NCI-H2227 treated with DMSO at 0.1 percent for 48 hours (cell line): Measurements from ENCODE around the gene KCNJ4.
A peak's percentile ranks its signal among the peaks of the same experiment; 100 is the strongest.

Source experiments
- DNase-seq: peaks from one replicate; lab custom pipeline; 2025; lab: John Stamatoyannopoulos, UW

The KCNJ4 gene

DNA sequence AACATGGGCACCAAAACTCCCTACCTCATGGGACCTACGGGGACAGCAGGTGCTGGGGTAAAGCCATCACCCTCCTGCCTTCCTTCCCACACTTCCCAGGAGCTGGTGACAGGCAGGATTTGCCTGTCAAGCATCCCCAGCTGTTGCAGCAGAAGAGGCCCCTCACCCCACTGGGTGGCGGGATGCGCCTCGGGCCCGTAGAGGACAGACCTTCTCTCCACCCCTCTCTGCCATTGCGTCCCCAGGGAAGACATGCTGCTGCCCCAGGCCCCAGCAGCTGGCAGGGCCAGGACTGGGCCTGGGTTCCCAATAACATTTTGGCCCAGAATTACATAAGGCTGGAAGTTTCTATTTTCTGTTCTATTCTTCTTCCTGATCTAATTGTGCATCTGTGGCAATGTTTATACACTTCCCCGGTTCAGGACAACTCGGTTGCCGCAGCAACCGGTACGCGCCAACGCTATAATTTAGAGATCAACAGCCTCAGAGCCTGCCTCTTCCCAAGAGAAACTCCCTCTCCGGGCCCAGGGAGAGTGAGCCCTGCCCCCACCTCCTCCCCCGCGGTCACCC lies 25.4 kb downstream of the KCNJ4 start:
- DNase-seq: peak; percentile 64

DNA sequence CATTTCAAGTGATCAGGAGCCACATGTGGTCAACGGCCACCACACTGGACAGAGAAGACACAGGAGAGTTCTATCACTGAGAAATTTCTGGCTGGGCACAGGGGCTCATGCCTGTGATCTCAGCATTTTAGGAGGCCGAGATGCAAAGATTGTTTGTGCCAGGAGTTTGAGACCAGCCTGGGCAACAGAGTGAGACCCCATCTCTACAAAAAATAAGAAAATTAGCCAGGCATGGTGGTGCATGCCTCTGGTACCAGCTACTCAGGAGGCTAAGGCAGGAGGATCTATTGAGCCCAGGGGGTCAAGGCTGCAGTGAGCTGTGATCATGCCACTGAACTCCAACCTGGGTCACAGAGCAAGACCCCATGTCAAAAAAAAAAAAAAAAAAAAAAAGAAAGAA lies 26.3 kb downstream of the KCNJ4 start:
- no peak for DNase-seq

DNA sequence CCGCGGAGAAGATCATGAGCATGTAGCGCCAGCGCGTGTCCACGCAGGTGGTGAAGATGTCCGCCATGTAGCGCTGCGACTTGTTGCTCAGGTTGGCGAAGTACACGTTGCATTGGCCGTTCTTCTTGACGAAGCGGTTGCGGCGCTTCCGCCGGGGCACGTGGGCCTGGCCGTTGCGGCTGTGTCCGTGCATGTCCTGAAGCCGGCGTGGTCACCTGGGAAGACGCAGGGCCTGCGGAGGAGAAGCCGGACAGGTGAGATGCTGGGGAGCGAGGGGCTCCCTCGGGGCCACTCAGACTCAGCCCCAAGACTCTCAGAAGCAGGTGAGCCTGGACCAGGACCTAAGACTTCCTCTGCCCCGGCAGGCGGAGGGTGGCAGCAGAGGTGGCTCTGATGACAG lies 27.1 kb downstream of the KCNJ4 start:
- no peak for DNase-seq

DNA sequence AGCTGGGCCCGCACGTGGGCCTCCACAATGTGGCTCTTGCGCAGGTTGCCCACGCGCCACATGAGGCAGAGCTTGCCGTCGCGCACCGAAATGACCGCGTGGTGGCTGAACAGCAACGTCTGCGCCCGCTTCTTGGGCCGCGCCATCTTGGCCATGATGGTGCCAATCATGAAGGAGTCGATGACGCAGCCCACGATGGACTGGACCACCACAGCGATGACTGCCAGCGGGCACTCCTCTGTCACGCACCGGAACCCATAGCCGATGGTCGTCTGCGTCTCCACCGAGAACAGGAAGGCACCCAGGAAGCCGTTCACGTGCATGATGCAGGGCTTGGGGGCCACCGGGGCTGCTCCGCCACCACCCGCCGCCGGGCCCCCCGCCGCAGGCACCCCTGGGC lies 27.5 kb downstream of the KCNJ4 start:
- DNase-seq: no peak

DNA sequence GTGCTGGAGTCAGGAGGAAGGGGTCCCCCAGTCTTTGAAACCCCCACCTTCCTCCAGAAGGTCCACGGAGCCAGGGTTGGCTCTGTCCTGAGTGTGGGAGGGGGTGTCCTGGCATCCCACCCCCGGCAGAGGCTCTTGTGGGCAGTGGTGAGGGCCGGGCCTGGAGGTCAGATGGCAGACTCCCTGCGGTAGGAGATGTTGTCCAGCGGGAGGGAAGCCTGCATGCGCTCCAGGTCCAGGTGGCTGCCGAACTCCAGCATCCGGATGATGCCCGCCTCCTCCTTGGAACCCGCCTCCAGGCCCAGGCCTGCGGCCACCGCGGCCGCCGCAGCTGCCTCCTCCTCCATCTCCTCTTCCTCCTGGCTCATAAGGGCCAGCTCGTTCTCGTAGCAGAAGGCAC lies 28.4 kb downstream of the KCNJ4 start:
- DNase-seq: no peak

DNA sequence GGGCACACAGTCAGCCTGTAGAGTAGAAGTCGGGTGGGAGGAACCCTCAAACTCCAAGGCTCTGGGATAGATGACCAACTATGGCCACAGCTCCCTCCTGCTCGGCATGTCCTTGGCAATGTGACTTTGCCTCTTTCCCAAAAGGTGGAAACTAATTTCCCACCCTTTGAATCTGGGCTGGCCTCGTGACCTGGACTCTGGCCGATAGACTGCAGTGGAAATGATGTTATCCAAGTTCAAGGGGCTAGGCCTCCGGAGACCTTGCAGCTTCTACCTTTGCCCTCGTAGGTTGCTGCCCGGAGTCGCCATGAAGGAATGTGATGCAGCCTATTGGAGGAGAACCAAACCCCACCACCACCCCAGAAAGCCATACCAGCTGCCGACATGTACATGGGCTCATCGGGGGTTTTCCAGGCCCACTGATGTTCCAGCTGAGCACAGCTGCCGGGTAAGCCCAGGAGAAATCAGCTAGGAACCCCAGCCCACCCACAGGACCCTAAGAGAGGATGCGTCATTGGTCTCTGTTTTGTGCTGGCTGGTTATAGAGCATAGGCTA lies 30.4 kb downstream of the KCNJ4 start:
- DNase-seq: no peak

DNA sequence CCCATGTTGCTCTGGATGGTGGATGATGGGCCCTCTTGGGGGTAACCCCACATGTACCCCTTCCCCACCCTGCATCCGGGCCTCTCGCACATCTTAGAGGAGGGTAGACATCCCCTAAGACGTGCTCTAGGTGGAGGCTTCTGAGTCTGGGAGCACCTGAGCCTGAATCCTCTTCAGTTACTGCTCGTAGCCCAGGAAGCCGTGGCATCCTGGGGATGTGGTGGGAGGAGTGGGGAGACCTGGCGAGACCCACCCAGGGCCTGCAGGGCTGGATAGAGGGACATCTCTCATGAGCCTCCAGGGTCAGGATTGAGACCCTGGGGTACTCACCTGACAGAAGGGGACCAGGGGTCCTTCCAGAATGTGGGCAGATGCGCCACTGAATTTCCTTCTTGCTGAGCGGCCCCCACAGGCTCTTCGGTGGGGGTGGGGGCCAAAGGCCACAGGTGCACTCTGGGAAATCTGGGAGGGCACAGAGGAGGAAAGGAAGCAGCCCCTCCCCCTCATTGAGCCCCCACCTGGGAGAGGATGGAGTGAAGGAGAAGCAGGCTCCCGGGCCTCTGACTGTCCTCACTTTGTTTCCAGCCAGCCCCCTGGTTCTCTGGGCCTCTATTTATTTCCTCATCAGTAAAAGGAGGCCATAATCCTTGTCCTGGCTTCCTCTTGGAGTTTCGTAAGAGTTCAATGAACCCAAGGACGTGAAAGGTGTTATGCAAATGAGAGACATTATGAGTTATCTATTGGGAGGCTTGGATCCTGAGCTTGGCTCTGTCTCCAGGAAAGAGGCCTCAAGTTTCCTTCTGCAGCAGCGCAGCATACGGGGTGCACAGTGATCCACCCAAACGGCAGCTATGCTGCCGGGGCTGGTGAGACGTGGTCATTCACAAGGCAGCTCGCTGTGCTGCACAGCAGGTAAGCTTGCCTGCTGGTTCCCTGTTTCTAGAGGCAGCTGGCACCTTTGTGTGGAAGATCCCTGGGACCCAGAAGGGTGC lies 31.2 kb downstream of the KCNJ4 start:
- no peak for DNase-seq

DNA sequence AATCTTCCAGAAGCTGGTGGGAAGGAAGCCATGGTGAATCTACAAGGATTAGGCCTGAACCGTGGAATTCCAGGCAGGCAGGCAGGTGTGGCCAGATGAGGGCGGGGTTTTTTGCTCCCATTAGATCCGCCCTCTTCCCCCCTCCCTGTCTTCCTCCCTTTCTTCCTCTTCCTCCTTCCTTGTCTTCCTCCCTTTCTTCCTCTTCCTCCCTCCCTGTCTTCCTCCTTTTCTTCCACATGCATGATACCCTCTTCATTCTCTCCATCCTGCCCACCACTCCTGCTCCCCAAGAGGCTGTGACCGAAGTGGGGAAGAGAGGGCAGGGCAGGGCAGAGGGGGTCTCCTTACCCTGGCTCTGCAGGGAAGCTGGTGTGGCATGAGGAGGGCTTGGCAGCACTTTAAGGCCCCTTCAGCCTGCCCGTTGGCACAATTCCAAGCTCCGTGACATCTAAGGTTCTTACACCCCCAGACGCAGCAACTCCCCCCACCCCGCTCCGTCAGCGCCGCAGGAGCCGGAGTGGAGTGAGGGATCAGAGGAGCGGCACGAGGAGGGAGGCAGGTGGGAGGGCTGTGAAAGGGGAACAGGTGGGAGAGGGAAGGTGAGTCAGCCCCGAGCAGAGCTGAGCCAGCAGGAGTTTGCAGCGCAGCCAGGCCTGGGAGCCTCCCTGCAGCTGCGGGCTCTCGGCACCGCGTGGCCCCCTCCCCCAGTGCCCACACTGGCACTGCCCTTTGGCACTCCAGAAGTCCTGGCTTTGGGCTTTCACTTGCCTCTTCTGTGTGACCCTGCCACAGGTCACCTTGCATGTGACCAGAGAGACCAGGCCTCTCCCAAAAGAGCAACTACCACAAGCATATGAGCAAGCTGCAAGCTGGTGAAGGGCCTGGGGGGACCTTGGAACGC lies 32.1 kb downstream of the KCNJ4 start:
- no peak for DNase-seq

DNA sequence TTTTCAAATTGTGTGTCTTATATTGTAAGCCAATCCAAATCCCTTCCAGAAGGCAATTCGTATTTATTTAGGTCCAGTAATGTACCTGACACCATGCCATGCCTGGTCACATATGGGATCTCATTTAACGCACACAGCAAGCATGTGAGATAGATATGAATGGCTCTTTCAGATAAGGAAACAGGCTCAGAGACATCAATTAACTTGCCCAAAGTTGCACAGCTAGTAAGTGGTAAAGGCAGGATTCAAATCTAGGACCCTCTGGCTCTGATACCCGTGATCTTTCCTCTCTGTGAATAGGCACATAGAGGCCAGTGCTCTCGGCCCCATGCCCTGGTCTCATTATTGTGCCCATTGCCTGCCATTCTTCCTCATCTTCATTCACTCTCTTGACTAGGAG lies 34.3 kb downstream of the KCNJ4 start:
- no peak for DNase-seq

DNA sequence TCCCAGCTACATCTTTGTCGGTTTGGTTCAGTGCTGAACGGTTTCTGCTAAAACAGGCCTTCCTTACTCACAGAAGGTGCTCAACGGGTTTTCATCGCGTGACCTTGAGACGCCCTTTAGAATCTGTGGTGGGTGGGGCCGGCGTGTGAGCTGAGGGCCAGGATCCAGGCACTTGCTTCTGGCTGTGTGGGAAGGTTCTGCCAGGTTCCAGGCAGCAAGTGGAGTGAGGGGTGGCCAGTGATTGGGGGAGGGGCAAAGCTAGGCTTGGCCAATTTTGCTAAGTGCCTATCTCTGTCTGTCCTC lies 35.2 kb downstream of the KCNJ4 start:
- DNase-seq: no peak

DNA sequence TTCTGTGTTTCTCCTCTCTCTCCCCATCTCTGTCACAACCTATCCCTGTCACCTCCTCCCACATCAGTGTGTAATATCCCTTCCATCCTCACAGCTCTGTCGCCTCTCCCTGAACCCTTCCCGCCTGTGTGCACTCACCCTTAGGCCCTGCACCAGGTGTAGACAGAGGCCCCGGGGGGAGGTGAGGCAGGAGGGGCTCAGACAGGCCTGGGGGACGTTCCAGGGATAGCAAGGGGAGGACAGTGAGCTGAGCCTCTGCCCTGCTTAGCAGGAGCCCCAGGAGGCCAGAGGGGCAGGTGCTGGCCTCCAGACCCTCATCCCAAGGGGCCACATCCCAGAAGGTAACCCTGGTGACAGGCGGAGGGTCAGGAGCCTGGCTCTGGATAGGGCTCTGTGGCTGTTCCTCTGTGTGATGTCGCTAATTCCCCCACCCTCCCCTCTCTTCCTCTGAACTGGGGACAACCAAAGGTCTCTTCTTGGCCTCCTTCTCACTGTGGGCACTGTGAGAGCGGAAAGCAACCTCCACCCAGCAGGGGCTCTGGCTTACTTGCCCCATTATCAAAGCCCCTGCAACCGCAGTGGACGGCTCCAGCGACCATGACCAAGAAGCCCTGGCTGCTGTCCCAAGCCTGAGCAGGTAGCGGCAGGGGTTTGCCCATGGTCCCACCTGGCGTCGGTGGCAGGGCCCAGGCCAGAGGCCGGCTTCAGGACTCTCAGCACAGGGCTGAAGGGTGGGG lies 35.7 kb downstream of the KCNJ4 start:
- DNase-seq: no peak

DNA sequence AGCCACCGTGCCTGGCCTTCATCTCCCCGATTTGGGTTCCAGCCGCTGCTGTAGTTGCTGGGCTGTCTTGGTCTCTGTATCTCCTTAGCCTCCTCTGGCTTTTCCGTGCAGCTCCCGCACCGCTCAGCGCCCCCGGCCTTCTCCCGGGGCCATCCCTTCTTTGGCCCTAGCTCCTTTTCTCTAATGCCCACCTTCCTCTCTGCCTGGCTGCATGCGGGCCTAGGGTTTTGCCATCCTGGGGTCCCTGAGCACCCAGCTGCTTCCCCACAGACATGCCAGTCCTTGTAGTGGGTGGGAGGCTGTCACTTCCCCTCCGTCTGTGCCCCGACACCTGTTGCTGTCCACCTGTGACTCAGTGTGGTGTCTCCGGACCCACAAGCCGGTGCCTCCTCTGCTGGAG lies 36.4 kb downstream of the KCNJ4 start:
- DNase-seq: no peak

DNA sequence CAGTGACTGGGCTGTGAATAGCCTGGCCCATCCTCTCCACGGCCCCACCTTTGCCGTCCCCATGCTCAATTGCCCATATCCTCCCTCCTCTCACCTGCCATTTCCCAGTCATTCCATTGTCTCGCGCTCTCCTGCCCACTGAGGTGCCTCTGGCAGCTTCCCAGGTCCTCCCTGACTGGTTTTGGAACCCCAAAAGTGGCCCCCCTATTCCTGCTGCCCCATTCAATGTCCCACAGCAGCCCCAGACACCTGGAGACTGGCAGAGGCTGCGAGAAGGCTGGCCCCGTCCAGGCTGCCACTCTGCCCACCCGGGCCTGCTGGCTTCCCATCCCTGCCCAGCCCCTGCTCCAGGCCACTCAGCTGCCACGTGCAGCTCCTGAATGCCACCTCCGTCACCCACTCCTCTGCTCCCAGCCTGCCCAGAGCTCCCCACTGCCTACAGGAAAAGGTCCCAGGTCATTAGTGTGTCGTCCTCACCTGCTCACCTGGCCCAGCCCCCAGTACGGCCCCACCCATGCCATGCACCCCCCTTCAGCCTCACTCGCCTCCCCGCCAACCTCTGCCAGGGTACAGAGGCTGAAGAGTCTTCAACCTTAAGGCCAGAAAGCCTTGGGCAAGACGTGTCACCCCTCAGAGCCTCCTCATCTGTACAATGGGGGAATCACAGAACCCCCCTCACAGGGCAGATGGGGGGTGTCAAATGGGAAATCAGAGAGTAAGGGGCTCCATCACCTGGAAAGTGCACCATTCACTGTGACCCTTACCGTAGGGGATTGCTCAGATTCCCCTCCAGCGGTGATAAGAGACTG lies 37.5 kb downstream of the KCNJ4 start:
- no peak for DNase-seq

DNA sequence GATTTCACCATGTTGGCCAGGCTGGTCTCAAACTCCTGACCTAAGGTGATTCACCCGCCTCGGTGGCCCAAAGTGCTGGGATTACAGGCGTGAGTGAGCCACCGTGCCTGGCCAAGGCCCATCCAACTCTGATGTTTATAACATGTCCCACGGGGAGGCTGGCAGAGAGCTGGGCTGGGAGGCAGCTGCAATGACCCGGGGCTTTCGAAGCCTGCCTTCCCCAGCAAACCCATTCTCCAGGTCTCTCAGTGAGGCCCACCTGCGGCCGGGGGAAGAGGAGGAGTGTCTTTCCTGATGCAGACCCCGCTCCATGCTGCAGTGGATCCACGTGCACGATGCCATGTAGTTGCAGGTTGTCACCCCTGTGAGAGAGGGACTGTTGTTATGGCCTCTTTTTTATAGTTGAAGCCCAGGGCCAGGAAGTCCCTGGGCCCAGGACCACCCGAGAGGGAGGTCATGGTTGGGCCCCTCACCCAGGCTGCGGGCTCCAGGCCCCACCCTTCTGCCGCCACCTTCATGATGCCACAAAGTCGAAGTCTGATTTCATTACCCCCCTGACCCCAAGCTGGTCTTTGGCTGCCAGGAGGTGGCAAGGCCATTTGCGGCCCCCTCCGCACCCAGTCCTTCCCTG lies 38.3 kb downstream of the KCNJ4 start:
- DNase-seq: no peak

DNA sequence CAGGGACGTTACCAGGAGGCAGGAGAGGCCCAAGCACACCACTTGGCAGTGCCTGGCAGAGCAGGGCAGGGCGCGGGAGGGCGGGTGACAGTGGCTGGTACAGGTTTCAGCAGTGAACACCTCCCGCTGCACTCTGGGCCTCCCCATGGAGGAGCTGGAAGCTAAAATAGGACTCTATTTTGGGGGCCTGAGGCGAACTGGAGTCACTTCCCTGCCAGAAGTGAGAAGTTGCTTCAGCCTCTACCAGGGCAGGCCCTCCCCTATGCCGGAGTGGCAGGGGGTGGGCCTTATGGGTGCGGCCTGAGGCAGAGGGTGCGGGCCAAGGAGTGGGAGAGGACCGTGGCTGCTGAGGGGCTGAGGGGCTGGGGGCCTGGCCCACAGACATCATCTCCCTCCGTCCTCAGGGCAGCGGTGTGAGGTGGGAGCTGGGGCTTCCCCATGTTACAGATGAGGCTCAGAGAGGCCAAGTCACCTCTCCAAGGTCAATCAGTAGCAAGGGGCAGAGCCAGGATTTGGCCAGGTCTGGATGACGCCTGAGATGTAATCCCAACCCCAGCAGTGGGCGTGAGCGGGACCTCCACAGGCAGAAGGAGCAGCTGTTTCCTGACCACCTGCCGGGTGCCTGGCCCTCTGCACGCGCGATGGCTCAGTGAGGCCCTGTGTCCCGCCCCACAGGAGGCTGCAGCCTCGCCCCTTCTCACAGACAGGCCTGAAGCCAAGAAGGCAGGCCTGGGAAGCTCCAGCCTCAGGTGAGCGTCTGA lies 39.3 kb downstream of the KCNJ4 start:
- no peak for DNase-seq

DNA sequence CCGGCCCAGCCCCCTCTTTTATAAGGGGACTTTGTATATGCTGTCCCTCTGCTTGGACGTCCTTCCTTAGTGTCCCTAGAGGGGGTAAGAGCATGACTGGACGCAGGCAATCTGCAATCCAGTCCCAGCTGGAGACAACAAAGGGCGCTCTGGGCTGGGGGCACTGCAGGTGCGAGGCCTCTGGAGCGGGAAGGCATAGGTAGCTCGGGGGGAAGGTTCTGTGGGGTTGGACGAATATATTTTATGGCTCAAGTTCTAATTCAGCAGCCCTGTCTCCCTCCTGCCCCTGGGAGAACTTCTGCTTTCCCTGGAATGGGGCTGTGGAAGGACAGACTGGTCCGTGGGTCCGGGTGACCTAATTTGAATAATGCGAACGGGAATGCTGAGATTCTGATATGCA lies 40.0 kb downstream of the KCNJ4 start:
- no peak for DNase-seq

DNA sequence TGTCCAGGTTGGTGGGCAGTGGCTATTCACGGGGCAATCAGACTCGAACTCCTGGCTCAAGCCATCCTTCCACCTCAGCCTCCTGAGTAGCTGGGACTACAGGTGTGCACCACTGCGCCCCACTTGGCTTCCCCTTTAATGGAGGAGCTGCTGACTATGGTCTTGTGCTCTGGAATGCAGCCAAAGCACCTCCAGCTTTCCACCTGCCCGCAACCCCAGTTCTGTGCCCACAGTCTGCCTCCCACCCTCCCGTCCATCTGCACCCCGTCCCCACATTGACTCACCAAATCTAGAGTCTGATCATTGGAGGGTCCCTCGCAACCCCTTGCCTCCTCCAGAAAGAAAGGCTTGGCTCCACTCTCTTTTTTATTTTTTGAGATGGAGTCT lies 41.0 kb downstream of the KCNJ4 start:
- DNase-seq: no peak

DNA sequence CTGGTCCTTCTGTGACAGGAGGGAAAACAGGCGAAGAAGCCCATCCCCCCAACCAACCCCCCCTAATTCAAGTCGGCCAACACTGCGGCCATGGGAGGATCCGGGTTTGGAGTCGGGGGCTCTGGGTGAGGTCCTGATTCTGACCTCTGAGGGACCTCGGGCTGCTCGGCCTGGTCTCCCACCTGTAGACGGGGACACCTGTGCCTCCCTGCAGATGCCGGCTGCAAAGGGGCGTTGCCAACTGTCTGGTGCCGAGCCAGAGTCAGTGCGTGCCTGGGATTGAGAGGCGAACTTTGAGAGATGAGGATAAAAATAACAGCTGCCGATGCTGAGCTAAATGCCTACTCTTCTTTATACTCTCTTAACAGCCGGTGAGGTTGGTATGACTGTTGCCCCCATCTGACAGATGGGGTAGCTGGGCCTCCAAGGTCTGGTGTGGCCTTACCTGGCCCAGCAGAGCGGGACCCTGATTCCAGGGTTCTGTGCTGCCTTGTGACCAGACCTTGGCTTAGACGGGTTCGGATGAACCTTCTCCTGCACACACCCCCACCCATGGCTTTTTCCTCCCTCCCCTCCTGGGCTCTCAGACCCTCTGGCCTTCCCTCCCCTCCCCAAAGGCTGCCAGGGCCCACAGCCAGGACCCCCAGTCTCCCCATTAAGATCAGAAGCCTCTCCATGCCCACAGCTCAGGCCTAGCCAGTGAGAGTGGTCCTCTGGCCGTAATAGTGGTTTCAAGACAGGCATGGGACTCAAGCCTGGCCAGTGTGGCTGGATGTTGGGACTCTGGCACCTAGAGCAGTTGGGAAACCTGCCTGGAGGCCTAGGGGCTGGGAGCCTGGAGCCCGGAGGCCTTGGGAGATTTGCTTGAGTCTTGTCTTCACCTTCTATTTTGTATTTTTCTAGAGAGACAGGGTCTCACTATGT lies 41.7 kb downstream of the KCNJ4 start:
- DNase-seq: no peak
